IPS-20b (cell line): Measurements from ENCODE around the gene ARL5C.

ENCODE experiments used
- H3K27ac ChIP-seq: one replicate; pipeline ENCODE4 v1.5.1; 2013; ENCODE audit warnings: low read length
- H3K27me3 ChIP-seq: 2 replicates; pipeline ENCODE4 v1.6.1; 2013; ENCODE audit warnings: mild to moderate bottlenecking, low read length, inconsistent platforms; ENCODE audit not compliant: insufficient read depth
- H3K36me3 ChIP-seq: 2 replicates; pipeline ENCODE4 v1.6.1; 2013; ENCODE audit warnings: low read depth, mild to moderate bottlenecking, inconsistent platforms, low read length, moderate library complexity; ENCODE audit not compliant: insufficient read depth
- H3K4me1 ChIP-seq: 2 replicates; pipeline ENCODE4 v1.6.1; 2013; ENCODE audit warnings: mild to moderate bottlenecking, control low read depth, inconsistent platforms, low read length, moderate library complexity; ENCODE audit not compliant: insufficient read depth
- H3K4me3 ChIP-seq: 2 replicates; pipeline ENCODE4 v1.5.1; 2013; ENCODE audit warnings: mild to moderate bottlenecking, low read length, inconsistent platforms
- H3K9ac ChIP-seq: 2 replicates; pipeline ENCODE4 v1.6.1; 2013; ENCODE audit warnings: low read depth, mild to moderate bottlenecking, inconsistent platforms, low read length, moderate library complexity
- H3K9me3 ChIP-seq: 2 replicates; pipeline ENCODE4 v1.6.1; 2013; ENCODE audit warnings: mild to moderate bottlenecking, low read depth, low read length, inconsistent platforms; ENCODE audit not compliant: insufficient read depth

Gene ARL5C

GRCh38 chr17:39164675-39165143 is 1.3 kb downstream of the ARL5C start:
- peak overlapping the region; percentile 57; the same call in 1 of the 2 replicates for H3K9ac ChIP-seq
- H3K27ac ChIP-seq = no peak overlapping the region

GRCh38 chr17:39161962-39162361 is 4.0 kb downstream of the ARL5C start:
- Histone ChIP-seq H3K9ac (no peak overlapping the region), H3K9me3 (no peaks in the 10 kb centered on the region), H3K27me3 (peaks cover 30% of the 10 kb centered on the region), H3K36me3 (no peaks in the 10 kb centered on the region), H3K4me3 (no peak overlapping the region), H3K27ac (no peak overlapping the region), H3K4me1 (no peaks in the 10 kb centered on the region)

More at GRCh38 chr17:39164675-39165143, 1.3 kb downstream of the ARL5C start:
- Histone ChIP-seq H3K27me3 (peaks cover 41% of the 10 kb centered on the region), H3K4me3 (peak overlapping the region; percentile 93), H3K4me1 (no peaks in the 10 kb centered on the region), H3K36me3 (no peaks in the 10 kb centered on the region), H3K9me3 (no peaks in the 10 kb centered on the region)

- no peaks in the 10 kb centered on the region for H3K27me3 ChIP-seq
- no peak overlapping the region for H3K27ac ChIP-seq
- H3K9ac ChIP-seq = no peak overlapping the region
- H3K4me1 ChIP-seq = no peaks in the 10 kb centered on the region
- no peaks in the 10 kb centered on the region for H3K36me3 ChIP-seq
- H3K9me3 ChIP-seq = no peaks in the 10 kb centered on the region
- H3K4me3 ChIP-seq = no peak overlapping the region
Observed at GRCh38 chr17:39158623-39159022, 7.3 kb downstream of the ARL5C start.

GRCh38 chr17:39156491-39156890 is 9.5 kb downstream of the ARL5C start:
- no peaks in the 10 kb centered on the region for H3K36me3 ChIP-seq
- no peak overlapping the region for H3K27ac ChIP-seq
- no peak overlapping the region for H3K4me3 ChIP-seq
- H3K4me1 ChIP-seq = no peaks in the 10 kb centered on the region
- H3K9me3 ChIP-seq = no peaks in the 10 kb centered on the region
- H3K27me3 ChIP-seq = peaks cover 12% of the 10 kb centered on the region
- no peak overlapping the region for H3K9ac ChIP-seq

GRCh38 chr17:39155654-39156053 is 10.3 kb downstream of the ARL5C start:
- Histone ChIP-seq H3K4me3 (no peak overlapping the region), H3K27me3 (peaks cover 20% of the 10 kb centered on the region), H3K27ac (no peak overlapping the region), H3K9ac (no peak overlapping the region), H3K9me3 (no peaks in the 10 kb centered on the region), H3K36me3 (no peaks in the 10 kb centered on the region), H3K4me1 (no peaks in the 10 kb centered on the region)

- H3K4me3 ChIP-seq = peak overlapping the region; percentile 82
- H3K36me3 ChIP-seq = no peaks in the 10 kb centered on the region
- H3K27me3 ChIP-seq = peaks cover 39% of the 10 kb centered on the region
- peak overlapping the region; percentile 81; the same call in 1 of the 2 replicates for H3K9ac ChIP-seq
- no peaks in the 10 kb centered on the region for H3K4me1 ChIP-seq
- no peaks in the 10 kb centered on the region for H3K9me3 ChIP-seq
- no peak overlapping the region for H3K27ac ChIP-seq
Observed at GRCh38 chr17:39153599-39154051, 12.3 kb downstream of the ARL5C start.

GRCh38 chr17:39151943-39152818 is 13.8 kb downstream of the ARL5C start:
- H3K9me3 ChIP-seq = no peaks in the 10 kb centered on the region
- H3K36me3 ChIP-seq = no peaks in the 10 kb centered on the region
- H3K9ac ChIP-seq = no peak overlapping the region
- H3K4me3 ChIP-seq = peak overlapping the region; percentile 82
- peaks cover 39% of the 10 kb centered on the region for H3K27me3 ChIP-seq
- H3K27ac ChIP-seq = no peak overlapping the region
- H3K4me1 ChIP-seq = no peaks in the 10 kb centered on the region

- Histone ChIP-seq H3K27ac (no peak within 1 kb of the TSS), H3K27me3 (peaks cover 39% of the 10 kb centered on the region), H3K4me3 (peak within 1 kb of the TSS; percentile 82), H3K4me1 (no peaks in the 10 kb centered on the region), H3K9me3 (no peaks in the 10 kb centered on the region), H3K36me3 (no peaks in the 10 kb centered on the region), H3K9ac (no peak within 1 kb of the TSS)
Observed at GRCh38 chr17:39151150-39151942, 14.6 kb downstream of the ARL5C start, which contains the start of gene PLXDC1. PLXDC1 (minus strand) TSS chr17:39151637; CDS start chr17:39151437, 200 bp downstream.

- no peak overlapping the region for H3K27ac ChIP-seq
- H3K4me3 ChIP-seq = peak overlapping the region; percentile 65
- no peaks in the 10 kb centered on the region for H3K36me3 ChIP-seq
- H3K27me3 ChIP-seq = peaks cover 39% of the 10 kb centered on the region
- H3K9me3 ChIP-seq = no peaks in the 10 kb centered on the region
- H3K9ac ChIP-seq = no peak overlapping the region
- H3K4me1 ChIP-seq = no peaks in the 10 kb centered on the region
Observed at GRCh38 chr17:39150795-39151149, 15.2 kb downstream of the ARL5C start.

- no peak overlapping the region for H3K4me3 ChIP-seq
- no peaks in the 10 kb centered on the region for H3K4me1 ChIP-seq
- H3K9ac ChIP-seq = no peak overlapping the region
- no peak overlapping the region for H3K27ac ChIP-seq
- no peaks in the 10 kb centered on the region for H3K36me3 ChIP-seq
- H3K27me3 ChIP-seq = peaks cover 39% of the 10 kb centered on the region
- H3K9me3 ChIP-seq = no peaks in the 10 kb centered on the region
Observed at GRCh38 chr17:39150104-39150634, 15.8 kb downstream of the ARL5C start.
